AG04449 (cell line): ENCODE results near the gene PCSK2.
A peak's percentile ranks its signal among the peaks of the same experiment; 100 is the strongest.

Experiments used
- CTCF ChIA-PET: fragments of 350-600 bp; formaldehyde crosslinking; extraction: SDS; loops from one replicate; lab custom pipeline; 2021; ENCODE audit warnings: antibody characterized with exemption; lab: Yijun Ruan, JAX
- POLR2A ChIA-PET: fragments of 400-600, 350-600 bp; formaldehyde crosslinking; extraction: SDS; loops from one replicate; lab custom pipeline; 2020; ENCODE audit warnings: antibody characterized with exemption, inconsistent platforms; lab: Yijun Ruan, JAX
- DNase-seq: peaks from one replicate; pipeline ENCODE4 v3.0.0-alpha.2; 2010; ENCODE audit warnings: low read depth, low spot score
- H3K4me3 ChIP-seq: 2 replicates; pipeline ENCODE4 v1.5.1; 2011; ENCODE audit warnings: low read depth, mild to moderate bottlenecking, control low read depth, low read length
- CTCF ChIP-seq: IDR thresholded peaks from one replicate; pipeline ENCODE4 v1.5.1; 2011; ENCODE audit warnings: mild to moderate bottlenecking, moderate library complexity, low read length, control low read depth, inconsistent platforms; ENCODE audit not compliant: insufficient read depth; ENCODE audit errors: missing control alignments

Gene PCSK2

GRCh38 chr20:17431621-17432364, 205.0 kb downstream of the PCSK2 start:
- DNase-seq = no peak
- peak; percentile 73 for TF ChIP-seq CTCF
- ChIA-PET POLR2A (interaction anchor here (1.1 kb wide), 1 partner anchor 628 kb away, joined by 3 read pairs; no protein-coding TSS in a partner anchor), CTCF (interaction anchor here (0.7 to 15.5 kb wide), 23 partner anchors 9 to 635 kb away, joined by 3 to 563 read pairs (median 4); no protein-coding TSS in a partner anchor)
- no peak overlapping the region for H3K4me3 ChIP-seq

GRCh38 chr20:17436664-17437063, 209.8 kb downstream of the PCSK2 start:
- CTCF ChIA-PET = interaction anchor here (15.5 kb wide), 1 partner anchor 633 kb away, joined by 563 read pairs; no protein-coding TSS in a partner anchor
- POLR2A ChIA-PET = no interaction called here
- H3K4me3 ChIP-seq = no peak overlapping the region
- no peak for TF ChIP-seq CTCF
- no peak for DNase-seq

GRCh38 chr20:17437251-17437650, 210.4 kb downstream of the PCSK2 start:
- CTCF ChIA-PET = interaction anchor here (15.5 kb wide), 1 partner anchor 634 kb away, joined by 563 read pairs; no protein-coding TSS in a partner anchor

GRCh38 chr20:17438436-17439039, 211.7 kb downstream of the PCSK2 start:
- ChIA-PET CTCF (interaction anchor here (15.5 kb wide), 1 partner anchor 635 kb away, joined by 563 read pairs; no protein-coding TSS in a partner anchor), POLR2A (no interaction called here)
- TF ChIP-seq CTCF = no peak
- no peak for DNase-seq
- no peak overlapping the region for H3K4me3 ChIP-seq

More at GRCh38 chr20:17437251-17437650, 210.4 kb downstream of the PCSK2 start:
- no peak for TF ChIP-seq CTCF
- no peak for DNase-seq
- POLR2A ChIA-PET = no interaction called here
- H3K4me3 ChIP-seq = no peak overlapping the region

GRCh38 chr20:17439616-17440296, 212.9 kb downstream of the PCSK2 start:
- TF ChIP-seq CTCF = no peak
- ChIA-PET CTCF (interaction anchor here (15.5 kb wide), 1 partner anchor 636 kb away, joined by 563 read pairs; no protein-coding TSS in a partner anchor), POLR2A (no interaction called here)

GRCh38 chr20:17441745-17442144, 214.9 kb downstream of the PCSK2 start:
- DNase-seq = no peak
- H3K4me3 ChIP-seq = no peak overlapping the region
- ChIA-PET POLR2A (no interaction called here), CTCF (interaction anchor here (1.4 to 2.2 kb wide), 2 partner anchors 9 to 11 kb away, joined by 3 to 8 read pairs; no protein-coding TSS in a partner anchor)
- TF ChIP-seq CTCF = no peak

More at GRCh38 chr20:17439616-17440296, 212.9 kb downstream of the PCSK2 start:
- H3K4me3 ChIP-seq = no peak overlapping the region
- DNase-seq = no peak
